GM10248 (cell line): ENCODE data around the gene ASCL1.
A peak's percentile ranks its signal among the peaks of the same experiment; 100 is the strongest.

Source experiments
- CTCF ChIA-PET: fragments of 300-600 bp; sonication (Branson Sonifier 250); formaldehyde crosslinking; extraction: SDS; loops from one replicate; lab custom pipeline; 2021; ENCODE audit warnings: antibody characterized with exemption; lab: Yijun Ruan, JAX
- POLR2A ChIA-PET: fragments of 350-650 bp; sonication (Branson Sonifier 250); formaldehyde crosslinking; extraction: SDS; loops from one replicate; lab custom pipeline; 2020; ENCODE audit warnings: antibody characterized with exemption; lab: Yijun Ruan, JAX
- DNase-seq: peaks from one replicate; pipeline ENCODE4 v3.0.0; 2012; ENCODE audit errors: extremely low spot score
- CTCF ChIP-seq: IDR thresholded peaks from 2 replicates; pipeline ENCODE4 v1.5.1; 2012; ENCODE audit warnings: mild to moderate bottlenecking, low read depth; ENCODE audit errors: extremely low read depth, missing control alignments, control extremely low read depth

ASCL1 gene

DNA sequence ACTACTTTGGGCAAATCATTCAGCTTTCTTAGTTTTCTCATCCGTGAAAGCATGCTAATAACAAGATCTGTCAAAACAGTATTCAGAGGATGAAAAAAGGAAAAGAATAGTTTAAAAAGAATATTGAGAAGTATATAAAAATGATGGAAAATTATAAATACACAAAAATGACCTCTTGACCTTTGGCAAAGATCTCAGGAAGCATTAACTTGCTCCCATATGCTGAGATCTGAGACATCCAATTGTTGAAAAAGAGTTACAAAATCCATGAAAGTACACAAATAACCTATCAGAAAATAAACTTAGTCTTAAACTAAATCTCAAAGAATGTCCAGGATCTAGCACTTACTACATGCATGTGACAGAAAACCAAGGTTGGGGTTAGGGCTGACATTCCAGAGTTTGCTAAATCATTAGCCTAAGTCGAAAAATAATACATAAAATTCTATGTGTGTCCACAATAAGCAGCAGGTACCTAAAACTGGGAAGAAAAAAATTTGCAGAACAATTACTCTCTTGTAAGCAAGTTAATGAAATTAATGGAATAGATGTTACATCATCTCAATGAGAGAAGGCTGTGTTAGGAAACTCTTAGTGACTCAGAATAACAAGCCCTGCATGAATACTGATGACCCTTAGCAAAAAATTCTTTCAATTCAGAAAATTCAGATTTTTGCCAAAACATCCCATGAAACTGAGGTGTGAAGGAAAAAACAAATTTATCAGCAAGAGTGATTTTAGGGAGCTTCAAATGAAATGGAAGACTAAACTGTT, 43.8 kb upstream of the ASCL1 start:
- DNase-seq, result no peak
- POLR2A ChIA-PET, result no interaction called here
- no peak for TF ChIP-seq CTCF
- CTCF ChIA-PET, result interaction anchor here (1.0 to 3.0 kb wide), 4 partner anchors 9 to 661 kb away, joined by 3 to 14 read pairs (median 4); no protein-coding TSS in a partner anchor

- DNase-seq, result no peak
- ChIA-PET CTCF (interaction anchor here (1.5 kb wide), 1 partner anchor 631 kb away, joined by 5 read pairs; no protein-coding TSS in a partner anchor), POLR2A (no interaction called here)
- TF ChIP-seq CTCF, result no peak
Observed at GRCh38 chr12:102916252-102917025, 41.0 kb upstream of the ASCL1 start.

DNA sequence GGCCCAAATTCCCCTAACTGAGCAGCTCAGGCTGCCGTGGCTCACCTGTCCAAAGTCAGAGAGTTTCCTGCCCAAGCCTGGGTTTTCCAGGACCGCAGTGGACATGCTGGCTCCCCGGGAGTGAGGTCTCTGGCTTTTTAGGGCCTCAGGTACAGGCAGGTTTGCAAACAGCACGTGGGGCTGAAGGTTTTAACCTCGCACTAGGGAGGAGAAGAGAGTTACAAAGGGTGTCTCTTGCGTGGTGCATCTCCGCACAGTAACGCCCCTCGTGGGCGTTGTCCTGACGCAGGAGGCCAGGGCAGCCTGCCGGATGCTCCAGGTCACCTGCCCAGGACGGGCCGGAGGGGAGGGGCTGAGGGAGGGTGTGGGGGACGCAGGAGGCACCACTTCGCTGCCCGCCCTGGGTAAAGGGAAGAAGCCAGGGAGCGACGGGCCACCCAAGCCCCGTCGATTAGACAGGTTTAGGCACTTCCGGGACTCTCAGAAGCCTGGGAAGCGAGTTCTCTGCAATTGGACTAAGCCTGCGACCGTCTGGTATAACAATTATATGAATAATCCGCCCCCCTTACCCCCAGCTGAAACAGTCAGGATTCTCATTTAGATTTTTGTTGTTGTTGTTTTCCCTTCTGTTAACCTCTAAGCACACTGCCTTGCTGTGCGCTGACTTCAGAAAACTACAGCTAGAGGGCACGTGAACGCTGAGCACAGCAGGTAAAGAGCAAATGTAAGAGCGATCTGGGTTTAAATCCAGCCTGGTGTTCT, 40.3 kb upstream of the ASCL1 start, which contains the start of gene PAH:
PAH (minus strand) TSS at position 219 of the 762 bp plus-strand sequence; CDS start at position 105, 114 bp downstream.
- CTCF ChIA-PET, result interaction anchor here (1.5 kb wide), 1 partner anchor 630 kb away, joined by 5 read pairs; no protein-coding TSS in a partner anchor

GRCh38 chr12:102918840-102919239, 38.6 kb upstream of the ASCL1 start:
- DNase-seq, result no peak
- TF ChIP-seq CTCF, result no peak
- ChIA-PET POLR2A (no interaction called here), CTCF (interaction anchor here (1.4 kb wide), 1 partner anchor 35 kb away, joined by 3 read pairs; no protein-coding TSS in a partner anchor)

More for the DNA sequence above, 40.3 kb upstream of the ASCL1 start, which contains the start of gene PAH:
- POLR2A ChIA-PET, result no interaction called here
- DNase-seq, result peak; percentile 16
- TF ChIP-seq CTCF, result peak; percentile 25

DNA sequence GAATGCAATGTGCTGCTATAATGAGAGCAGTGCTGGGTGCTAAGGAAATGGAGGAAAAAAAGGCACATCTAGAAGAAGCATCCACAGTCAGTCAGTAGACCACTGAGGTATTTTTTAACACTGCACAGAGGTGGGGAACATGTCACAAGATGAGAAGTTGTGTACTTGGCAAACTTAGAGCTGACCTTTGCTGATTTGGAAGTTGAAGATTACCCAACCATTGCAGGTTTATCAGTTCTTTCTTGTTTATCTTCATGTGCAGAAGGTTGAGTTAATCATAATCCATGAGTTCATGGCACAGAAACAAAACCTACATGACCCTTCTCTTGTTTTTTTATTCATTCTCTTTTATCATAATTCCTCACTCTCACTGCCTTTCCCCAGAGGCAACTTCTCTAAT, 37.2 kb upstream of the ASCL1 start:
- ChIA-PET POLR2A (no interaction called here), CTCF (interaction anchor here (1.1 to 1.4 kb wide), 2 partner anchors 28 to 36 kb away, joined by 3 to 4 read pairs; no protein-coding TSS in a partner anchor)
- DNase-seq, result no peak
- no peak for TF ChIP-seq CTCF

DNA sequence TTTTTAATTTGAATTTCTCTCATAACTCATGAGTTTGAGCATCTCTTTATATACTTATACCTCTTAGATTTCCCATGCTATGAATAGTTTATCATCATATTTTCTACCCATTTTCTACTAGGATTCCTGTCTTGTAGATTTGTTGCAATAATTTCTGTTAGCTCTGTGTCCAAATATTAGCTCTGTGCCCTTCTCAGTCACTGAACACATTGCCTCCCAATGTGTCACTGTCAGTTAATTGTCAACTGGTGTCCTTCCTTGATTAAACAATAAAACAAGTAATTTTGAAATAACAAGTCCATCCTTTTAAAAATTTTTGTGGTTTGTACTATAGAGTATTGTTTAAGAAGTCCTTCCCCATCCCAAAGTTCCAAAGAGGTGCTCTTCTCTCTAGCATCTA, 36.2 kb upstream of the ASCL1 start:
- no peak for TF ChIP-seq CTCF
- POLR2A ChIA-PET, result no interaction called here
- CTCF ChIA-PET, result interaction anchor here (1.1 kb wide), 1 partner anchor 27 kb away, joined by 4 read pairs; no protein-coding TSS in a partner anchor
- no peak for DNase-seq
